K562 (cell line): ENCODE results near the gene TYW1B. TPM values are rescaled to one million over a fixed set of nuclear protein-coding genes. Genes with fewer than 3 reads are reported as not detected.

Source experiments
- ATAC-seq: fragments of 200-7000 bp; cut with Tn5 transposase; 3 replicates; pipeline ENCODE4 v1.9.1; 2020; ENCODE audit warnings: moderate library complexity
- BruUV-seq: library from RNA; stranded (reverse); fragments of 400-500 nt; replicated peaks from 2 replicates; lab custom pipeline; 2021; lab: Mats Ljungman, UMichigan
- CTCF ChIA-PET: fragments of 300-600 bp; formaldehyde crosslinking; extraction: SDS; loops from one replicate; lab custom pipeline; 2021; ENCODE audit warnings: low intra/inter-chr PET ratio; lab: Yijun Ruan, JAX
- POLR2A ChIA-PET: fragments of 300-600, 350-650 bp; sonication (Branson Sonifier 250); formaldehyde crosslinking; extraction: SDS; loops from one replicate; lab custom pipeline; 2021; ENCODE audit warnings: antibody characterized with exemption, inconsistent platforms; lab: Yijun Ruan, JAX
- DNase-seq, 4 experiments: peaks; one replicate each; pipeline versions ENCODE4 v3.0.0 to v3.0.0-alpha.2; 2011 to 2018; ENCODE audit warnings: low spot score in 3 of 4, mixed read lengths in 3 of 4; ENCODE audit errors: extremely low read depth in 1 of 4
- FAIRE-seq: peaks from 2 replicates; lab custom pipeline; 2011; peaks lifted over from hg19 to GRCh38; lab: Jason Lieb, UNC
- H2AFZ ChIP-seq: 2 replicates; pipeline ENCODE4 v1.6.0; 2011; ENCODE audit warnings: low read depth, low read length, control low read depth, inconsistent platforms
- H3K27ac ChIP-seq: fragments of 200-600 bp; 3 replicates; pipeline ENCODE4 v1.8.0; 2011; ENCODE audit warnings: low read depth, mild to moderate bottlenecking, control low read depth, inconsistent platforms, low read length, moderate library complexity, mixed read lengths; ENCODE audit errors: extremely low read depth
- H3K27me3 ChIP-seq, 2 experiments: fragments of 300-600 bp in 1 of 2; 2 replicates in 1 of 2; 3 replicates in 1 of 2; pipeline versions ENCODE4 v1.6.0 to v1.8.0; 2011; ENCODE audit warnings: inconsistent platforms in 2 of 2, low read length in 2 of 2, mild to moderate bottlenecking in 1 of 2, mixed read lengths in 1 of 2, moderate library complexity in 1 of 2; ENCODE audit not compliant: control insufficient read depth in 2 of 2, insufficient read depth in 2 of 2
- H3K36me3 ChIP-seq: fragments of 300-600 bp; 3 replicates; pipeline ENCODE4 v1.8.0; 2011; ENCODE audit warnings: mild to moderate bottlenecking, low read length, inconsistent platforms; ENCODE audit not compliant: control insufficient read depth, insufficient read depth
- H3K4me1 ChIP-seq, 2 experiments: fragments of 200-600 bp in 1 of 2; replicated peaks in 1 of 2; 2 replicates in 1 of 2; 3 replicates in 1 of 2; pipeline versions ENCODE4 v1.5.1 to v1.8.0; 2011; ENCODE audit warnings: inconsistent platforms in 2 of 2, low read length in 2 of 2, mild to moderate bottlenecking in 1 of 2, mixed read lengths in 1 of 2, moderate library complexity in 1 of 2; ENCODE audit not compliant: control insufficient read depth in 2 of 2, insufficient read depth in 2 of 2
- H3K4me2 ChIP-seq: 2 replicates; pipeline ENCODE4 v1.6.1; 2011; ENCODE audit warnings: low read length, control low read depth, inconsistent platforms, mixed read lengths; ENCODE audit not compliant: insufficient read depth
- H3K4me3 ChIP-seq: fragments of 200-600 bp; sonication (generic), shearing (Covaris generic); 2 replicates; pipeline ENCODE4 v1.5.1; 2016; ENCODE audit warnings: control low read depth, inconsistent platforms
- H3K79me2 ChIP-seq: fragments of 200-600 bp; 3 replicates; pipeline ENCODE4 v1.8.0; 2011; ENCODE audit warnings: low read length, inconsistent platforms; ENCODE audit not compliant: control insufficient read depth, insufficient read depth
- H3K9ac ChIP-seq, 2 experiments: 2 replicates each; pipeline versions ENCODE4 v1.6.0 to v1.6.1; 2011; ENCODE audit warnings: low read depth in 2 of 2, low read length in 2 of 2, control low read depth in 1 of 2, inconsistent platforms in 1 of 2, mild to moderate bottlenecking in 1 of 2, mixed read lengths in 1 of 2; ENCODE audit not compliant: insufficient read depth in 1 of 2
- H3K9me1 ChIP-seq: one replicate; pipeline ENCODE4 v1.6.0; 2011; ENCODE audit warnings: inconsistent platforms, mild to moderate bottlenecking, low read length, moderate library complexity; ENCODE audit not compliant: control insufficient read depth, insufficient read depth
- H3K9me3 ChIP-seq: replicated peaks from 2 replicates; pipeline ENCODE4 v1.5.1; 2011; ENCODE audit warnings: low read depth, low read length, inconsistent platforms; ENCODE audit not compliant: control insufficient read depth, insufficient read depth
- H4K20me1 ChIP-seq: replicated peaks from 2 replicates; pipeline ENCODE4 v1.6.1; 2011; ENCODE audit warnings: low read length, inconsistent platforms, mixed read lengths; ENCODE audit not compliant: control insufficient read depth, insufficient read depth
- C11orf30 ChIP-seq: fragments of 450-650 bp; IDR thresholded peaks from 2 replicates; pipeline ENCODE4 v1.6.1; 2016; ENCODE audit warnings: low read depth, mild to moderate bottlenecking
- CBFB ChIP-seq: sonication (generic); formaldehyde crosslinking; IDR thresholded peaks from 2 replicates; pipeline ENCODE4 v1.4.0; 2020; ENCODE audit warnings: mild to moderate bottlenecking, missing genetic modification reagents
- CHD4 ChIP-seq: fragments of 200-600 bp; sonication (generic); IDR thresholded peaks from 3 replicates; pipeline ENCODE4 v1.6.1; 2012; ENCODE audit warnings: low read depth, mild to moderate bottlenecking, mixed read lengths, low read length, inconsistent platforms; ENCODE audit not compliant: insufficient read depth, insufficient replicate concordance, poor library complexity, severe bottlenecking
- CREB1 ChIP-seq, 2 experiments: sonication (generic) in 1 of 2; formaldehyde crosslinking in 1 of 2; IDR thresholded peaks; 2 replicates each; pipeline versions ENCODE4 v1.6.1 to v1.8.0; 2012 to 2022; ENCODE audit warnings: inconsistent platforms in 1 of 2, mild to moderate bottlenecking in 1 of 2, missing genetic modification reagents in 1 of 2, moderate library complexity in 1 of 2
- FOXA1 ChIP-seq: fragments of 450-650 bp; IDR thresholded peaks from 2 replicates; pipeline ENCODE4 v1.6.1; 2016; ENCODE audit warnings: mild to moderate bottlenecking, borderline replicate concordance
- HES1 ChIP-seq: fragments of 450-650 bp; IDR thresholded peaks from 2 replicates; pipeline ENCODE4 v1.6.1; 2016; ENCODE audit warnings: low read depth, mild to moderate bottlenecking, moderate library complexity
- HNRNPH1 ChIP-seq: fragments of 200-400 bp; formaldehyde crosslinking; optimal IDR thresholded peaks from 2 replicates; pipeline ENCODE3; 2017; ENCODE audit warnings: low read depth, mild to moderate bottlenecking, low read length, moderate library complexity
- HNRNPUL1 ChIP-seq: fragments of 200-400 bp; formaldehyde crosslinking; IDR thresholded peaks from 2 replicates; pipeline ENCODE4 v1.6.1; 2017; ENCODE audit warnings: low read length
- JUN ChIP-seq, 2 experiments: sonication (generic) in 1 of 2; formaldehyde crosslinking in 1 of 2; IDR thresholded peaks; 2 replicates each; pipeline versions ENCODE4 v1.6.1 to v1.8.0; 2012 to 2022; ENCODE audit warnings: borderline replicate concordance in 2 of 2, mild to moderate bottlenecking in 2 of 2, improper control_type of control experiment in 1 of 2, low read depth in 1 of 2, low read length in 1 of 2, missing genetic modification reagents in 1 of 2
- NR2C1 ChIP-seq, 2 experiments: fragments of 450-650 bp; IDR thresholded peaks; 2 replicates each; pipeline ENCODE4 v1.6.1; 2017; ENCODE audit warnings: mild to moderate bottlenecking in 2 of 2, antibody characterized with exemption in 1 of 2, inconsistent platforms in 1 of 2, missing compliant biosample characterization in 1 of 2, missing genetic modification characterization in 1 of 2
- NUFIP1 ChIP-seq: fragments of 450-650 bp; IDR thresholded peaks from 2 replicates; pipeline ENCODE4 v1.6.1; 2018; ENCODE audit not compliant: partially characterized antibody
- PHF20 ChIP-seq: fragments of 450-650 bp; IDR thresholded peaks from 2 replicates; pipeline ENCODE4 v1.6.1; 2018; ENCODE audit not compliant: partially characterized antibody
- RBBP5 ChIP-seq: fragments of 200-600 bp; sonication (generic); IDR thresholded peaks from 2 replicates; pipeline ENCODE4 v1.6.1; 2012; ENCODE audit warnings: borderline replicate concordance, mild to moderate bottlenecking, low read length, control low read depth, inconsistent platforms; ENCODE audit not compliant: insufficient read depth, poor library complexity, severe bottlenecking
- RNF2 ChIP-seq: sonication (generic); IDR thresholded peaks from 2 replicates; pipeline ENCODE4 v1.6.1; 2016
- RUNX1 ChIP-seq: sonication (generic); IDR thresholded peaks from 2 replicates; pipeline ENCODE4 v1.6.1; 2016; ENCODE audit warnings: antibody characterized with exemption, low read depth
- TAL1 ChIP-seq: fragments of 450-650 bp; IDR thresholded peaks from 2 replicates; pipeline ENCODE4 v1.6.1; 2016; ENCODE audit warnings: mild to moderate bottlenecking
- TARDBP ChIP-seq: fragments of 450-650 bp; IDR thresholded peaks from 2 replicates; pipeline ENCODE4 v1.6.1; 2016
- ZNF217 ChIP-seq: sonication (generic); formaldehyde crosslinking; IDR thresholded peaks from 2 replicates; pipeline ENCODE4 v1.8.0; 2022; ENCODE audit warnings: mild to moderate bottlenecking, missing genetic modification reagents
- ZNF696 ChIP-seq: fragments of 250-450 bp; sonication (Bioruptor Pico); conservative IDR thresholded peaks from 2 replicates; pipeline ENCODE4 v1.4.0; 2020; ENCODE audit warnings: mild to moderate bottlenecking, moderate library complexity
- ZNF76 ChIP-seq: fragments of 250-450 bp; sonication (Bioruptor Pico); IDR thresholded peaks from 2 replicates; pipeline ENCODE4 v1.4.0; 2020; ENCODE audit warnings: mild to moderate bottlenecking, moderate library complexity, borderline replicate concordance
- WGBS: fragments of 100-300 bp; shearing (Covaris generic); methylation state at CpG from one replicate; pipeline ENCODE4 v1.1.6; 2016; ENCODE audit warnings: low coverage, mixed read lengths; ENCODE audit not compliant: insufficient coverage; ENCODE audit errors: missing lambda C conversion rate; 5-methylcytosine and 5-hydroxymethylcytosine counted together
- in situ Hi-C: fragments of 300-500 bp; cut with MboI; formaldehyde crosslinking; loops from 4 replicates; pipeline ENCODE4 v1.15.0; 2018; ENCODE audit warnings: inconsistent platforms, mixed read lengths
- intact Hi-C: fragments of 100-400 bp; cut with micrococcal nuclease; formaldehyde crosslinking; loops from 2 replicates; pipeline ENCODE4 v1.14.2; 2022
- polyA plus RNA-seq, 8 experiments: library from polyadenylated mRNA; depleted of rRNA in 4 of 8; stranded (reverse) in 5 of 8; unstranded in 3 of 8; fragments of >200 nt; fragmentation: Nextera tagmentation in 2 of 8; fragmentation: Illumina TruSeq in 1 of 8; extraction: Ambion mirVana in 2 of 8; extraction: Trizol in 1 of 8; gene quantifications; 2 replicates each; pipeline versions ENCODE4 v1.2.1 to v1.2.3, GENCODE V29; 2011 to 2014; ENCODE audit warnings: inconsistent platforms in 1 of 8, missing spikeins in 1 of 8
- total RNA-seq, 7 experiments: library from RNA; depleted of rRNA in 6 of 7; stranded (reverse); fragments of >200 nt in 6 of 7; fragmentation: Illumina TruSeq in 2 of 7; extraction: Trizol in 2 of 7; gene quantifications; 2 replicates each; pipeline versions ENCODE4 v1.2.1 to v1.2.3, GENCODE V29; 2011 to 2021; ENCODE audit warnings: low replicate concordance in 1 of 7

Gene TYW1B
- total and polyA plus RNA-seq, 9 of the 15 experiments (the other 6 are each of a cell fraction or from before 2014, with no cell fraction given) = 5.8 to 14.7 (median 9.8) TPM

- no peak for FAIRE-seq
- no TSS peak for BruUV-seq
- H3K9ac ChIP-seq = no peak overlapping the region
- WGBS = 87% methylated on average over 5 of the region's 5 CpGs
- no peaks in the 10 kb centered on the region for H3K79me2 ChIP-seq
- no peaks in the 10 kb centered on the region for H3K9me3 ChIP-seq
- no peaks in the 10 kb centered on the region for H4K20me1 ChIP-seq
- no peaks in the 10 kb centered on the region for H3K9me1 ChIP-seq
- no peaks in the 10 kb centered on the region for H3K27me3 ChIP-seq
- no peak for DNase-seq
- H3K4me2 ChIP-seq = no peak overlapping the region
- H3K4me1 ChIP-seq = no peaks in the 10 kb centered on the region
- ChIA-PET CTCF (interaction anchor here (0.6 kb wide), 1 partner anchor 694 kb away, joined by 4 read pairs; no protein-coding TSS in a partner anchor), POLR2A (interaction anchor here (0.7 kb wide), 1 partner anchor 172 kb away, joined by 4 read pairs; no protein-coding TSS in a partner anchor)
- intact Hi-C loops (no loop called here), in situ Hi-C loops (loop anchor here (10.0 kb wide), 1 partner anchor 99 kb away; no protein-coding TSS in a partner anchor)
- H3K27ac ChIP-seq = no peak overlapping the region
- no peak overlapping the region for H3K4me3 ChIP-seq
- ATAC-seq = no peak
- no peaks in the 10 kb centered on the region for H3K36me3 ChIP-seq
- H2AFZ ChIP-seq = no peak overlapping the region
- TF ChIP-seq NR2C1 (IDR thresholded peaks at IDR 0.05) (no peak), NR2C1 (tag; IDR thresholded peaks at IDR 0.05) (no peak), RBBP5 (no peak), C11orf30 (no peak), HES1 (no peak), RNF2 (no peak), HNRNPH1 (no peak), TARDBP (no peak), CREB1 (IDR thresholded peaks at IDR 0.05) (no peak), CREB1 (CRISPR knock-in tag; IDR thresholded peaks at IDR 0.05) (no peak), ZNF76 (no peak), TAL1 (no peak), CHD4 (no peak), ZNF217 (CRISPR knock-in tag) (no peak), ZNF696 (CRISPR knock-in tag) (no peak), HNRNPUL1 (no peak), JUN (IDR thresholded peaks at IDR 0.05; ENCODE audit: borderline replicate concordance, low read depth, low read length) (no peak), JUN (CRISPR knock-in tag; IDR thresholded peaks at IDR 0.05; ENCODE audit: borderline replicate concordance) (no peak), FOXA1 (no peak), PHF20 (no peak), NUFIP1 (no peak), CBFB (CRISPR knock-in tag) (no peak), RUNX1 (no peak)
Measured at GRCh38 chr7:72753781-72754180, 74.2 kb downstream of the TYW1B start.
